GM19468 (cell line): Measurements from ENCODE around the gene KCNA3.
"Not testable (repeated sequence)": the region's sequence is repeated elsewhere in the genome, so short reads cannot be mapped to it uniquely, and the experiment has no call there.

Source experiments
- ATAC-seq: cut with Tn5 transposase; IDR thresholded peaks from one replicate; pipeline ENCODE4 v1.9.1; 2021; ENCODE audit warnings: mild to moderate bottlenecking, moderate library complexity, moderate number of reproducible peaks; ENCODE audit not compliant: unreplicated experiment; ENCODE audit errors: extremely low read depth

The KCNA3 gene

GRCh38 chr1:110682898-110683297, 8.2 kb upstream of the KCNA3 start:
- ATAC-seq: no peak

GRCh38 chr1:110680036-110680735, 5.4 kb upstream of the KCNA3 start:
- ATAC-seq: no peak

- no peak for ATAC-seq
Observed at GRCh38 chr1:110677526-110677925, 2.8 kb upstream of the KCNA3 start.

GRCh38 chr1:110676970-110677369, 2.2 kb upstream of the KCNA3 start:
- ATAC-seq: no peak

- ATAC-seq: no peak
Observed at GRCh38 chr1:110675060-110675791, 486 bp upstream of the KCNA3 start.

GRCh38 chr1:110673805-110674336, 869 bp downstream of the KCNA3 start:
- no peak for ATAC-seq

- no peak for ATAC-seq
Observed at GRCh38 chr1:110673197-110673701, 1.5 kb downstream of the KCNA3 start.

- peak; percentile 51 for ATAC-seq
Observed at GRCh38 chr1:110672753-110673108, 2.0 kb downstream of the KCNA3 start.

- ATAC-seq: no peak
Observed at GRCh38 chr1:110672001-110672752, 2.6 kb downstream of the KCNA3 start.

GRCh38 chr1:110671361-110671760, 3.4 kb downstream of the KCNA3 start:
- ATAC-seq: no peak

GRCh38 chr1:110668549-110668948, 6.2 kb downstream of the KCNA3 start:
- no peak for ATAC-seq

GRCh38 chr1:110667776-110668175, 7.0 kb downstream of the KCNA3 start:
- no peak for ATAC-seq

- ATAC-seq: no peak
Observed at GRCh38 chr1:110663241-110663640, 11.5 kb downstream of the KCNA3 start.

GRCh38 chr1:110659559-110659958, 15.2 kb downstream of the KCNA3 start:
- not testable (repeated sequence) for ATAC-seq

- ATAC-seq: no peak
Observed at GRCh38 chr1:110657351-110657750, 17.4 kb downstream of the KCNA3 start.

- no peak for ATAC-seq
Observed at GRCh38 chr1:110650609-110651008, 24.1 kb downstream of the KCNA3 start.

GRCh38 chr1:110648417-110648816, 26.3 kb downstream of the KCNA3 start:
- ATAC-seq: no peak

- ATAC-seq: no peak
Observed at GRCh38 chr1:110647254-110647891, 27.4 kb downstream of the KCNA3 start.

GRCh38 chr1:110645821-110646735, 28.7 kb downstream of the KCNA3 start:
- ATAC-seq: no peak
